Fibroblast of lung (primary cell): ENCODE results near the gene CRIP1.

Source experiments
- CTCF ChIP-seq, 2 donors: IDR thresholded peaks in 1 of 2; conservative IDR thresholded peaks in 1 of 2; 1 replicate in 1 of 2; 2 replicates in 1 of 2; pipeline ENCODE4 v1.5.1; 2011 to 2012; ENCODE audit warnings: low read length in 2 of 2, control low read depth in 1 of 2, inconsistent platforms in 1 of 2, low read depth in 1 of 2, mild to moderate bottlenecking in 1 of 2
- EZH2 ChIP-seq: IDR thresholded peaks from 2 replicates; pipeline ENCODE4 v1.5.1; 2012; ENCODE audit warnings: low read length, control low read depth, mild to moderate bottlenecking; ENCODE audit errors: missing control alignments

- TF ChIP-seq CTCF (conservative IDR thresholded peaks at IDR 0.05 in 1 of 2, IDR thresholded peaks at IDR 0.05 in 1 of 2; ENCODE audit: low read depth in 1 of 2, low read length in 2 of 2) (no peak), EZH2 (no peak)
Observed at GRCh38 chr14:105508601-105509000, 21.9 kb downstream of the CRIP1 start.
